GM21619 (cell line): ENCODE measurements around the gene EFNB1.

Source experiments
- ATAC-seq: cut with Tn5 transposase; IDR thresholded peaks from one replicate; pipeline ENCODE4 v1.9.1; 2021; ENCODE audit not compliant: unreplicated experiment

Gene EFNB1

DNA sequence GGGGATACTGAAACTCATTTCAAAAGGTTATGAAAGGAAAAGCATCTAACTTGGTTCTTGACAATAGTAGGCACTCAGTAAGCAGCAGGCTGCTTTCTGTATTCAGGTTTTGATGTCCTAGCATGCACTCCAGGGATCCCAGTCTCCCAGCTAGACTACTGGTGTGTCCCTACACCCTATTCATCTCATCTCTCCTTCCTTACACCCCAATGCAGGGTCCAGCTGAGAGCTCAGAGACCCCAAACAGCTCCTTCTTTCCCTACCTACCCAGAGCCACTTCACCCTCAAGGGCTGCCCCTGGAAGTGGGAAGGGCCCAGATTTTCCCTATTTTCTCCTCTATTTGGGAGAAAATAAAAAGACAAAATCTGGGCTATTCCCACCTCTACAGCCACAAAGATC is 1.6 kb upstream of the EFNB1 start:
- ATAC-seq: no peak

DNA sequence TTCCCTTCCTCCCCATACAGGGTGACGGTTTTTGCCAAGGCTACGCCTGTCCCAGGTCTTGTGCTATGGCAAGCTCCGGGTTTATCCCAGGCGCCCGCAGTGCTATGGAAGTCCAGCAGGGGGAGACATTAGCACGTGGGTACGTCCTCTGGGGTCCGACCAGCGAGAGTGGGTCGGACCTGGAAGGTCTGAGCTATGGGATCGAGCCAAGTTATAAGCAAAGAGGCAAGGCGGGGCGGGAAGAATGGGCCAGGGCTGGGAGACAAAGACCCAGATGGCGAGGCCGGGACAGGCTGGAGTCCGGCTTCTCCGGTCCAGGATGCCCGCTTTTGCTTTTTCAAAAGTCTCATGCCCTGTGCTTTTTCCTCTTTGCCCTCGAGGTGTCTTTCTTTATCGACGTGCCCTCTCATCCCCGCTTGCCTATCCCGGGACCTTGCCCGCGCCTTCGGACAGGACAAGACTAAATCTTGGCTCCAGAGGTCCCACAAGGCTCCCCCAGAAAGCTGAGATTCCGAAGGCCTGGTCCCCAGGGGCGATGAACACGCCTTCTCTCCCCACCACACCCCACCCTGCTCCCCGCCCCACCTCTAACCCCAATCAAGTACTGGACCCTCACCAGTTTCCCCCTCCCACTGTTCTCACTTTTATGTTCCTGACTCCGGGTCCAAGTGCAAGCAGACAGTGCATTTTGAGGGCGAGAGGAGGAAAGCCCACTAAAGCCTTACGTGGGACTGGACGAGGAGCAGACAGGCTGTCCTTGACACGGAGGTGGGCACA is 785 bp upstream of the EFNB1 start:
- ATAC-seq: peak; percentile 37

DNA sequence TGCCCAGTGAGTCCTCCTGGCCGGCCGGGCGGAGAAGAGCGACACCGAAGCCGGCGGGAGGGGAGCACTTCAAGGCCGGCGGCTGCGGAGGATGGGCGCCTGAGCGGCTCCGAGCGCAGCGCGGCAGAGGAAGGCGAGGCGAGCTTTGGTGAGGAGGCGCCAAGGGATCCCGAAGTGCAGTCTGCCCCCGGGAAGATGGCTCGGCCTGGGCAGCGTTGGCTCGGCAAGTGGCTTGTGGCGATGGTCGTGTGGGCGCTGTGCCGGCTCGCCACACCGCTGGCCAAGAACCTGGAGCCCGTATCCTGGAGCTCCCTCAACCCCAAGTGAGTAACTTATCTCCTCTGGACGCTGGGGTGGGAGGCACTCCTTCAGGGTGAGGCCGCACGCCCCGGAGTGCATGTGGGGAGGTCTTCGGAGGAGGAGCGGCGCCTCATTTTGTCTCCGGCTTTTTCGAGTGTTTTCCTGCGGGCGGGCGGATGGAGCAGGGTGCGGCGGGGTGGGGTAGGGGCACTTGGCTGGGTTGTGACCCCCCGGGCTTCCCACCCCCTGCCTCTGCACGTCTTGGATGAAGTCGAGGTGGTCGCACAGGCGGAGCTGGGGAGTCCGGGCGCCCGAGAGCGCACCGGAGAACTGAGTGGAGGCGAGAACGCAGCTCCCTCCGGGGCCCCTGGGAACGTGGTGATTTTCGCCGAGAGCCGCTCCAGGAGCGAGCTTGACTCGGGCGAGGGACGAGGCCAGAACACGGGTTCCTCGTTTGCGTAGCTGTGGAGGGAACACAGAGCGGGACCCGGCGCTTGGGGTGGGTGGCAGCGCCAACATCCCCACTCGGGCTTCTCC is 979 bp downstream of the EFNB1 start:
- no peak for ATAC-seq

DNA sequence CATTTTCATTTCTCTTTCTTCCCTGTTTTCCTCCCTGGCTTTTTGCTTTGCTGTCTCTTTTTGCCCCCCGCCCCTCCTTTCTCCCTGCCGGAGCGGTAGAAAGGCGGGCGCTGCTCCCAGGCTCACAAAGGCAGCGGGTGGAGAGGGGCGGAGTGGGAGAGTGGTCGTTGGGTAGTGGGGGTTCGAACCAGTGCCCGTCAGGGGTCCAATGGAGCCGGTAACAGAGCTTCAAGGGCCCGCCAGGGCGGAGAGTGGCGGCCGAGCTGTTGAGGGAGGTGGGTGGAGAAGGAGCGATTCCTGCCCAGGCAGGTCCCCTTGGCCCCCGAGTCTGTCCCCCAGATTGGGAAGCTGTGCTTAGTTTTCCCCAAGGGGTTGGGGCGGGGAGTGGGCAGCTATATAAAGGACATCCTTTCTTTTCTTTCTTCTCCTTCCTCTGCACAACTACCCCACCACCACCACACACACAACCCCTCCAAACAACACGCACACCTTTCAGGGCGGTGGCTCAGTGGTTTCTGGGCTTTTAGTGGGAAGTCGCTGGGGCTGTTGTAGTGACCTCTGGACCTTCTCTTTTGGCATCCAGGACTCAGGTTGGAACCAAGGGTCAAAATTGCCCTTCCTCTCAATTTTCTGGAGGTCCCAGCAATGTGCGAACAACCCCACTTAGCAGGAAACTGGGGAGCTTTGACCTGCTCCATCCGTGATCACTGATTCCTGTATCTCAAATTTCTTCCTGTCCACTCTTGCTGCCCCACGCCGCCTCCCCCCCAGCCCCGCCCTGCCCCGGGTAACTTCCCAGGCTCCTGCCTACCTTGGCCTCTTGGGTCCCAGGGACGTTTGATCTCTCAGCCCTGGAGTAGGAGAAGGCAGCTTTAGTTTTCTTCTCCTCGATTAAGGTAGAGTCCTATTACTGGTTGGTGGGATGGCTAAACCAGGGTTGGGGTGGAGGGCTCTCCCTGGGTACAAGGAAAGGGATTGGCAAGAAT is 1.9 kb downstream of the EFNB1 start:
- no peak for ATAC-seq

DNA sequence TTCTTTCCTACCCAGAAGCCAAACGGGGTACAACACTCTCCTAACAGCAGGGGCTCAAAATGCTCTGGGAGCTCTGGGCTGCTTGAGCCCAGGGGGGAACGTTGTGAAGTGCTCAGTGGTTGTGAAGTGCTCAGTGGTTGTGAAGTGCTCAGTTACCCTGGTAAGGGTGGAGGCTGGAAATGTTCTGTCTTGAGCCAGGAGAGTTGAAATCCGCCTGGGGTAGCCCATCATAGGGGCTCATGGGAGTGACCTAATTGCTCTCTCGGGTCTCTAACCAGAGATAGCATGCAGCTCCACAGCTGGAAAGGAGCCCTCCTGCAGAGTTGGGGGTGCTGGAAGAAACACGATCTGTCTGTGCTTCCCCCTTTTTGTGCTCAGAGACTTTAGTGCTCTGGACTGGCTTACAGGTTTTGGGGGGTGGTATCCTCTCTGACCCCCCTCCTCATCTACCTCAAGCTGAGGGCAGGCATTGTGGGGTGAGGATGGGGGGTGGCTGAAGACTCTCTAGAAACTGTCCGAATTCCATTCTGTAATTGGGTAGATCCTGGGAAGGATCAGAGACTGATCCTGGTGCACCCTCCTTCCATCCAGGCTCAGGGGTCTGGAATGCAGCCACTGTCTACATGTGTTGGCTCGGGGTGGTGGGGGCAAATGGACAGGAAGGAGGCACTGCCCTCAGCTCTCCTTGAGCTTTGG is 2.7 kb downstream of the EFNB1 start:
- no peak for ATAC-seq

DNA sequence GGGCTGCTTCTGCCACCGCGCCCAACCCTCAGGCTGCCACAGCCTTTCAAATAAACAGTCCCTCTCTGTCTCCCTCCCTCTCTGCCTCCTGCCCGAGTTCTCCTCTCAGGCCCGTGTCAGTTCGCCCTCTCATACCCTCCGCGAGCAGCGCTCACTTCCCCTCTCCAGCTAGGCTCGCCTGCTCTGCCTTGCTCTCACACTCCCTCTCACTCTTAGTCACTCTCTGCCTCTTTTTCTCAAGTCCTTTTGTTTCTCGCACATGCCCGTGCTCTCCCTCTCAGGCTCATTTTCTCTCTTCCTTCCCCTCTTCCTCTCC is 3.2 kb downstream of the EFNB1 start:
- no peak for ATAC-seq

DNA sequence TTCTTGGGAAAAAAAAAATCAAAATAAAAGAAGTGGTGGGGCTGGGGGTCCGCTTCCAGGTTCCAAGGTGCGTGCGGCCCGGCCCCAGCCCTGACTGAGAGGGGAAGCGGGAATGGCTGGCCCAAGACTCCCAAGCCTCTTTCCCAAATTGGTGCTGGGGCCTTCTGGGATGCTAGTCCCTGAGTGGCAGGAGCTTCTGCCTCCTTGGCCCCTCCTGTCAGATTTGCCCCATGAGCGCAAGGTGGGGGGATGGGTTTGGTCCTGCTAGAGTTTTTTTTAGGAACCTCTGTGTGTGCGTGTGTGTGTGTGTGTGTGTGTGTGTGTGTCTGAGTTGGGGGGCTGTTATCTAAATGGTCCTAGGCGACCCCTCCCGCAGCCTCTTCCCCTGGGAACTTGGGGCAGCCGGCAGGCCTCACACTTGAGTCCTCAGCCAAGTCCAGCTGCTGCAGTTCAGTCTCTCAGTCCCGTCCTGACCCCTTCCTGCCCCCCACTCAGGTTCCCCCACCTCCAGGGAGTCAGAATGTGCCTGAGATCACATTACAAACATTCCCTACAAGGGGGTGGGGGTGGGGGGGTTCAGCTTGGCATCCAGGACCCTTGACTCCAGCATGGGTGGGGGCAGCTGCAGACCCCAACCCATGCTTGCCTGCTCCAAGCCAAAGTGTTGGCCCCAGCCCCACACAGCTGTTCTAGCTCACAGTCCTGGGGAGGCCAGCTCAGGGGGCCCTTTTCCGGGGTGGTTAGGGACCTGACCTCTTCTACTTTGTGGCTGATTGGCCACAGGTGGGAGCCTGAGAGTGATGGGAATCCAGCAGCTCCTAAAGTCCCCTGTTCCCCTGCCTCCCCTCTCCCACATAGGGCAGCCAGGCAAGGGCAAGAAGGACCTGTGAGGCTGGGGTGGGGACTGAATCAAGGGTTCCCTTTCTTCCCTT is 4.0 kb downstream of the EFNB1 start:
- ATAC-seq: no peak

DNA sequence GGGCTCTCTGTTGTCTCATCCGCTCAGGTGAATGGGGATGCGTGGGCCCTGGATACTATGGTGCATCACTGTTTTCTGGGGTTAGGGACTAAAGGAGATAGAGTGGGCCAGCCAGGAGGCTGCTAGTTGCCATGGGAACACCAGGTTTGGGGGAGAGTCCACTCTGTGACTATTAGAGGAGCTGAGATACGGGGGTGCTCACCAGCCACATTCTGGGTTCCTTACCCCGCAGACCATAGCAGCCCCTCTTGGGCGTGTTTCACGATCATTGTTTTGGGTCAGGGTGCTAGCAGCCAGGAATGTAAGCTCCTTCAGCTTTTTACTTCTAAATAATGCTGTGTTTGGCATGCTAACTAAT is 4.6 kb downstream of the EFNB1 start:
- ATAC-seq: no peak

DNA sequence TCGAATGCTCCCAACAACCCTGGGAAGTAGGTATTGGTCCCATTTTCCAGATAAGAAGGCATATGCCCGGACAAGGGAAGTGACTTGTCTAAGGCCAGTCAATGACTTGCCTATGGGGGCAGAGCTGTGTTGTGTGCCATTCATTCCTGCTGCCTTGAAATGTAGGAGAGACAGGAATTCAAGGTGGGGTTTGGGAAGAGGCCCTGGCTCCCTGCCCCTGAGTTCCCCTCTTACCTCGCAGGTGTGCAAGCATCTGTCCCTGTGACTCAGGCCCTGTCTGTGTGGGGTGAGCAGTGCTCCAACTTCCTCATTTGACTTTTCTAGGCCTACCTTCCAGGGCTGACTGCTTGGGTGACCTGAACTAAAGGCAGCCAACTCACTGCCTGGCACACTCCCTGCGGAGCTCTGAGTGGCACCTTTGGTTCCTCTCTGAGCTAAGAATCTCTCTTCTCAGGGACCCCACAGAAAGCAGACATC is 5.1 kb downstream of the EFNB1 start:
- ATAC-seq: no peak

DNA sequence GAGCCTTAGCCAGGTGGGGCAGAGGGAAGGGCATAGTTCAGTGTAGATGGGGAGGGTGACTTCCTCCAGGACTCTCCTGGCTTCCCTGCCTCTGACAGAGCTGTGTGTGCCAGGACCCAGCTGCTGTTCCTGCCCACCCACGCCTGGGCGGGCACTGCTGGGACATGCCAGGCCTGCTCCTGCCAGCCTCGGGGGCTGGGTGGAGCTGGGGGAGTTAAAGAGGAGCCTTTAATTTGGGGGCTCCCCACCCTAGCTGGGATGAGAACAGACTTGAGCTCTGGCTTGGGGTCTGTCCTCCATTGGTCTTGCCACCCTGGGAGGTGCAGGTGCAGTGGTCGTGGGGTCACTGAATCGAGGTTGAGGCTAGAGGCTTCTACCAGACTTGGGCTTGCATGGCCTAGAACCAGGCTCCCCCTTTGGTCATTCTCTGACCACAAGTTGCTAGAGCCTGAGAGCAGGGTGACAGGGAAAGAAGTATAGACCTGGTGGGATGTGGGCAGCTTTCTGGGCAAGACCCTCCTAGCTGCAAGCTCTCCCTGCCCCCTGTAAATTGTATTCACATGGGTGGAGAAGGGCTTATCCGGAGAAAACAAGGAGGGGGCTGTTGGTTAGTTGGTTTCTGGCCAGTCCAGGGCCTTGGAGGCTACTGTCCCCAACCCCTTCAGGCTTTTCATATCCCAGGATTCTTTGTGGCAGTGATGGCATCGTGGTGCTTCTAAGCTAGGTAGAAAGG is 5.7 kb downstream of the EFNB1 start:
- ATAC-seq: no peak

DNA sequence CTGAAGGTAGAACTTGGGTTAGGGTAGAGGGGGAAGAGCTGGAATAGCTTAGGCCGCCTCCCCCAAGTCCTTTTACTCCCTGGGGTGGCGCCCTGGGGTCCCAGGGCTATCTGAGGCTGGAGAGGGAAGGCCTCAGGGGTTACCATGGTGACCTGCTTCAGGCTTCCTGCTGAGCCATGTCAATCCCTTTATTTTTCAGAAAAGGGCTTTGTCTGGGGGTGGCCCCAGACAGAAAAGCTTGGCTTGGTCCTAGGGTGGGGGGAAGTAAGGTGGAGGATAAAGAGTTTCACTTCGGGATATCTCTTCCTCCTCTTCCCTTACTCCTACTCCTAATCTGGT is 6.3 kb downstream of the EFNB1 start:
- ATAC-seq: no peak

DNA sequence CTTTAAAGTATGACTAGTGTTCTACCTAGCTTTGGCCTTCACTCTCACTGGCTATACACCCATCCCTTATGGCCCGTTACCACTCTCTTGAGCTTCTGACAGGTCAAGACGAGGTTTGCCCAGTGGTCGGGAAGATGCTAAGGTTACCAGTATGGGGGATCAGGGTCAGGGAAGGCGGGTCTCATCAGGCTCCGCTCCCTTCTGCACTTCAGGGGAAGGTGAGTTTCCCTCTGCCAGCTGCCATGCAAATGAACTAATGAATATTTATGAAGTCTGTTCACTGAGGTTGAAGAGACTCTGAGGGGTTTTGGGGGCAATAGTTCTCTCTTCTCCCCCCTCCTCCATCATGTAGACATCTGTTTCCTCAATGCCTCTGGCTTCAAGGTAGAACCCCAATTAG is 6.6 kb downstream of the EFNB1 start:
- ATAC-seq: no peak

DNA sequence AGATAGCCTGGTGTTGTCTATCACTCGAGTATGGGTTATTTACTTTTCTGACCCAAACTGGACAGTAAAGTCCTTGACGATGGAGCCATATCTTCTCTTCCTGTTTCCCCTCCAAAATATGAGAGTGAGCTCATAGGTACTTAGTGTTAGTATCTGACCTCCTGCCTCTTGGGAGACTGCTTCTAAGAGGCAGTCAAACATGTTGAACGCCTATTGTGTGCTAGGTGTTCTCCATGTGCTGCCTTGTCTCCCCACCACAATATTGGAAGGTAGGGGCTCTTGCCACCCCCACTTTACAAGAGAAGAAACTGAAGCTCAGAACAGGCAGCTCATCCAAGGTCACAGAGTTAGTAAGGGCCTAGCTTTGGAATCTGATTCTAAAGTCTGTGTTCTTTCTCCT is 8.3 kb downstream of the EFNB1 start:
- ATAC-seq: no peak

DNA sequence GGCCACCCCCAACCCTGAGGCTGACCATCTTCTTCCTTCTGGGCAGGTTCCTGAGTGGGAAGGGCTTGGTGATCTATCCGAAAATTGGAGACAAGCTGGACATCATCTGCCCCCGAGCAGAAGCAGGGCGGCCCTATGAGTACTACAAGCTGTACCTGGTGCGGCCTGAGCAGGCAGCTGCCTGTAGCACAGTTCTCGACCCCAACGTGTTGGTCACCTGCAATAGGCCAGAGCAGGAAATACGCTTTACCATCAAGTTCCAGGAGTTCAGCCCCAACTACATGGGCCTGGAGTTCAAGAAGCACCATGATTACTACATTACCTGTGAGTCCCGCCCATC is 9.7 kb downstream of the EFNB1 start:
- no peak for ATAC-seq

DNA sequence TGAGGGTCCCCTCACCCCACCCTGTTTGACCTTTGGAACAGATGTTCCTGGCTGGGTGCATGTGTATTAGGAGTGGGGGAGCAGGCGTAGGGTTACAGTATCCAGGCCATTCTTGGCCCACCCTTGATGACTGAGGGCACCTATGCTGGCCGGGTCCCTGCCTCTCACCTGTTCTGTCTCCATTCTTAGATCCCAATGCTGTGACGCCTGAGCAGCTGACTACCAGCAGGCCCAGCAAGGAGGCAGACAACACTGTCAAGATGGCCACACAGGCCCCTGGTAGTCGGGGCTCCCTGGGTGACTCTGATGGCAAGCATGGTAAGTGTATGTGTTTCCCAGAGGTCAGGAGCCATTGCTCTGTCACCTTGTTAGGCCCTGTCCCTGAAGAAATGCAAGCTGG is 10.9 kb downstream of the EFNB1 start:
- no peak for ATAC-seq

DNA sequence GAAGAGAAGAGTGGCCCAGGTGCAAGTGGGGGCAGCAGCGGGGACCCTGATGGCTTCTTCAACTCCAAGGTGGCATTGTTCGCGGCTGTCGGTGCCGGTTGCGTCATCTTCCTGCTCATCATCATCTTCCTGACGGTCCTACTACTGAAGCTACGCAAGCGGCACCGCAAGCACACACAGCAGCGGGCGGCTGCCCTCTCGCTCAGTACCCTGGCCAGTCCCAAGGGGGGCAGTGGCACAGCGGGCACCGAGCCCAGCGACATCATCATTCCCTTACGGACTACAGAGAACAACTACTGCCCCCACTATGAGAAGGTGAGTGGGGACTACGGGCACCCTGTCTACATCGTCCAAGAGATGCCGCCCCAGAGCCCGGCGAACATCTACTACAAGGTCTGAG is 11.4 kb downstream of the EFNB1 start:
- no peak for ATAC-seq

DNA sequence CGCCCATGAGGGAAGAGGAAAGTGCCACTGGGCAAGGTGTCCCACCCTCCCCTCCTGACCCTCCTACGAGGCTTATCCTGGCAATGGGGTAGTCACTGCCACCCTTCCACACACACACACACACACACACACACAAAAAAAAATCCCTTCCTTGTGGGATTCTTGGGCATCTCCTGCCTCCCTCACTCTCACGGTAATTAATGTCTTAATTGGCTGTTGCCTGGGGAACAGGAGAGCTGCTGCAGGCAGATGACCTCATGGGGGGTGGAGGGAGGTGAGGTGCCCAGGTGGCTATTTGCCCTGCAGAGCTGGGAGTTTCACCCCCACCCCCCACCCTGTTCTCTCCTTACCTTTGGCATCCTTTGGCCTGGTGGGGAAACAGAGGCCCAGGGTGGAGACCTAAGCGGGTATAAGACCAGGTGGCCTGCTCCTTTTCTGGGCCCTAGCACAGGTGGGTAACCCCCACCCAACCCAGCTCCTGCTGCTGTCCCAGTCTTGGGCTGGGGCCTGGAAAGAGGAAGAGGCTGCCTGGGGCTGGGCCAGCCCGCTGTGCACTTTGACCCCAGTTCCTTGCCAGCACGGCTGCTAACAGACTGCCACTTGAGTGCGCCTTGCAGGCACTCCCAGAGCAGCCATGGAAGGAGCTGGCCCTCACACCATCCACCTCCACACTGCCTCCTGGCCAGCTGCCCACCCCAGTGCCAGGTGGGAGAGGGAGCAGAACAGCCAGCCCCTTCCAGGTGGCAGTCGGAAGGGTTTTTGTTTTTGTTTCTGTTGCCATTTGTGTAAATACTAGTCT is 12.6 kb downstream of the EFNB1 start:
- ATAC-seq: no peak

DNA sequence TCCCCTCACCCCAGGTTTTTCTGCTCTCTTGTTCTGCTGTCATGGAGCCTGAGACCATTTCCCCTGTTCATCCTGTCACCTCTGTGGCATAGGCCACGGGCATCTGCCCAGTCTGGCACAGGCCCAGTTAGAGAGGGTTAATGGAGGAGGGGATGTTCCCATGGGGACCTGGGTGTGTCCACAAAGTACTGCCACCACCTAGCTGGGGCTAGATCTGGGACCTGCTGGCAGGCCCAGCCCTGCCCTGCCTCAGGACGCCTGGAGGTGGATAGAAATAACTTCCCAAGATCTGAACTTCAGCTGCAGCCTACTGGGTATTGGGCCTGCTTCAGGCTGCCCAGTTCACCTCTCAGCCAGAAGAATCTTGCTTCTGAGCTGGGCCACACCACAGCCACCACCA is 13.5 kb downstream of the EFNB1 start:
- no peak for ATAC-seq
